Adrenal gland (tissue), 5 donors: ENCODE results near the gene FOXO3.

Experiments used
- POLR2A ChIP-seq, 2 donors: fragments of 450-650 bp; IDR thresholded peaks; one replicate each; pipeline ENCODE4 v1.6.1; 2017; ENCODE audit warnings: antibody characterized with exemption in 2 of 2, mild to moderate bottlenecking in 2 of 2, moderate library complexity in 1 of 2
- TF ChIP-seq, protein P1 (sequence below), 6 experiments: fragments of 450-650 bp in 4 of 6; fragments of 200-600 bp in 2 of 6; sonication (generic) in 1 of 6; IDR thresholded peaks; 1 replicate in 5 of 6; 2 replicates in 1 of 6; pipeline versions ENCODE4 v1.5.1 to v1.8.0; 2016 to 2021; ENCODE audit warnings: antibody characterized with exemption in 6 of 6, mild to moderate bottlenecking in 2 of 6, moderate library complexity in 1 of 6
- donor health status: DM: no; HTN: no; CAD: no.

DNA sequence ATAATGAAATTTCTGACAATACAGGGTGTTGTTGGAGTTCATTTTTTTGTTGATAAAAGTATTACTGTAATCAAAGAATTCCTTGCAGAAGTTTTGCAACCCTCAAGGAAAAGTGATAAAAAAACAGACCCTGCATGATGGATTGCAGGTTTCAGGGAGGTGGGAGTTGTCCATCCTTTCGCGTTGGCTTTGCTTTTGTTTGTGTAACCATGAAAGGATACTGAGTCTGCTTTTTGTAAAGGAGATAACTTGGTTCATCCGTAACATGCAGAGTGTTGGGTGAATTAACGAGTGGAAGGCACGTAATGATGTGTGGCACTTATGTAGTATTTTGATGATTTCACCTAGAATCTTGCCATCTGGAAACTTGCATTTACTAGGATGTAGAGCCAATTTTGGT lies 23.6 kb downstream of the FOXO3 start:
- no peak for TF ChIP-seq POLR2A (IDR thresholded peaks at IDR 0.05)
- TF ChIP-seq, protein P1, sequence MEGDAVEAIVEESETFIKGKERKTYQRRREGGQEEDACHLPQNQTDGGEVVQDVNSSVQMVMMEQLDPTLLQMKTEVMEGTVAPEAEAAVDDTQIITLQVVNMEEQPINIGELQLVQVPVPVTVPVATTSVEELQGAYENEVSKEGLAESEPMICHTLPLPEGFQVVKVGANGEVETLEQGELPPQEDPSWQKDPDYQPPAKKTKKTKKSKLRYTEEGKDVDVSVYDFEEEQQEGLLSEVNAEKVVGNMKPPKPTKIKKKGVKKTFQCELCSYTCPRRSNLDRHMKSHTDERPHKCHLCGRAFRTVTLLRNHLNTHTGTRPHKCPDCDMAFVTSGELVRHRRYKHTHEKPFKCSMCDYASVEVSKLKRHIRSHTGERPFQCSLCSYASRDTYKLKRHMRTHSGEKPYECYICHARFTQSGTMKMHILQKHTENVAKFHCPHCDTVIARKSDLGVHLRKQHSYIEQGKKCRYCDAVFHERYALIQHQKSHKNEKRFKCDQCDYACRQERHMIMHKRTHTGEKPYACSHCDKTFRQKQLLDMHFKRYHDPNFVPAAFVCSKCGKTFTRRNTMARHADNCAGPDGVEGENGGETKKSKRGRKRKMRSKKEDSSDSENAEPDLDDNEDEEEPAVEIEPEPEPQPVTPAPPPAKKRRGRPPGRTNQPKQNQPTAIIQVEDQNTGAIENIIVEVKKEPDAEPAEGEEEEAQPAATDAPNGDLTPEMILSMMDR (IDR thresholded peaks at IDR 0.05): no peak
